ENCODE data around the gene MITF.

GRCh38 chr3:69699183-69699582 lies 40.1 kb upstream of the MITF start:
- no peak for TF ChIP-seq CTCF (conservative IDR thresholded peaks at IDR 0.05; ENCODE audit: low read length)
- no peak for TF ChIP-seq EZH2phosphoT487 (IDR thresholded peaks at IDR 0.05; ENCODE audit: borderline replicate concordance, low read depth, low read length)
